Non-pigmented ciliary epithelial cell (primary cell): ENCODE data around the gene EVC.
"Not testable (repeated sequence)": the region's sequence is repeated elsewhere in the genome, so short reads cannot be mapped to it uniquely, and the experiment has no call there.

Source experiments
- DNase-seq: peaks from one replicate; pipeline ENCODE4 v3.0.0-alpha.2; 2010; ENCODE audit warnings: low read depth

The EVC gene

DNA sequence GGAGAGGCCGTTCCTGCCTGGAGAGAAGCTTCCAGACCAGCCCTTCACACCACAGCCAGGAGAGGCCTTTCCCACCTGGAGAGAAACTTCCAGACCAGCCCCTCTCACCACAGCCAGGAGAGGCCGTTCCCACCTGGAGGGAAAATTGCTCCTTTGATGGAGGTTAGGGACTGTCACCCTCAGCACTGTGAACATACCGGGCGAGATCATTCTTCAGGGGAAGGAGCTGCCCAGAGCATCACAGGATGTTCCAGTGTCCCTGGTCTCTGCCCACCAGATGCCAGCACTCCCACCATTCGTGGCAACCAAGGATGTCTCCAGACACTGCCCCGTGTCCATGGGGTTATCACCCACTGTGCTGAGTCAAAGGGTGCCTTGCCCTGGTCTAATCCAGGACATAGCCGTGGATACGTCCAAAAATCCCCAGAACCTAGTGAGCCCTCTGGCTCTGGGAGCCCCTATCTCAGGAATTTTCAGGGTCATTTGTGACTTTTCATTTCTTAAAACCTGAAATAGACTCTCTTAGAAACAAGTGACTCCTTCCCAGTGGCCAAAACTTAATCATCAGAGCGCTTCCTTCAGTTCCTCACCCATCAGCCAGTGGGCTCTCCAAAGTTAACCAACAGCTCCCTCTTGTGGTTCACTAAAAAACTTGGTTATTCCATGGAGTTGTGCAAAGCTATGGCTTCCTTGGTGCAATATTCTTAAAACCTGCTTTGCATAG, 101.7 kb downstream of the EVC start:
- DNase-seq: peak; percentile 47

- no peak for DNase-seq
Observed at GRCh38 chr4:5813882-5814255, 102.9 kb downstream of the EVC start.

GRCh38 chr4:5814421-5814820, 103.4 kb downstream of the EVC start:
- no peak for DNase-seq

DNA sequence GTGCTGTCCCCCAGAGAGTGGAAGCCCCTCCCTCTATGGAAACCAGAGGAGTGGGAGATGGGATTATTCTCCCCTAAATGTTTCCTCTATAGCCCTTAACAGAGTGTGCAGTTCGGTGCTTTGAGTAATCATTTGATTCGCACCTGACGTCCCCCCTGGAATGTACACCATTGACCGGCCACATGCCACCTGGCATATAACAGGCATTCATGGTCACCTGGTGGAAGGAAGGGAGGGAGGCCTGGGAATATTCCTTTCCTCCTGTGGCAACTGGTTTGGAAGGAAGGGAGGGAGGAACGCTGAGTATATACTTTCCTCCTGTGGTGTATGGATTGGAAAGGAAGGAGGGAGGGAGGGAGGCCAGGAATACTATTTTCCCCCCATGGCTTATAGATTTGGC, 104.6 kb downstream of the EVC start:
- DNase-seq: no peak

GRCh38 chr4:5816101-5816500, 105.1 kb downstream of the EVC start:
- DNase-seq: no peak

DNA sequence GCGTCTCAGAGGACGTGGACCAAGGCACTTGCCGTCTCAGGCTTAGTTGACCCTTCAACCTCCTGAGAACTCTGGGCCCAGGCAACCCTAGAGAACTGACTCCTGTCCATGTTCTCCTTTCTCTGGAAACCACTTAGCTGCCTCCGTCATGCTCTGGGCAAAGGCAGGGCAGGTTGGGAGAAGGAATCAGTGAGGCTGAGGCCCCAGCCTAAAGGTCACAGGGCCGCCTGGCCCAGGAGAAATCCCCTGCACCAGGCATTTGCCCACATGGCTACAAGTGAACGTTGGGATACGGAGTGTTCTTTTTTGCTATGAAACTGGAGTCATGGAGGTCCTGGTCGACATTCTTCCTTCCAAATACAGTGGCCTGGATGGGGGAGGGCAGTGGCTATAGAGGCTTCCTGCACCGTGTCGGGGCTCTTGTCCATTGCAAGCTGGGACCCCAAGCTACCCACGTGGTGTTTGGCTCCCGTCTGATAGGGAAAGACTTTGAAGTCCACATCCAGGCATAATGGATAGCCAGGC, 105.9 kb downstream of the EVC start:
- DNase-seq: no peak

- no peak for DNase-seq
Observed at GRCh38 chr4:5821665-5822358, 110.8 kb downstream of the EVC start.

DNA sequence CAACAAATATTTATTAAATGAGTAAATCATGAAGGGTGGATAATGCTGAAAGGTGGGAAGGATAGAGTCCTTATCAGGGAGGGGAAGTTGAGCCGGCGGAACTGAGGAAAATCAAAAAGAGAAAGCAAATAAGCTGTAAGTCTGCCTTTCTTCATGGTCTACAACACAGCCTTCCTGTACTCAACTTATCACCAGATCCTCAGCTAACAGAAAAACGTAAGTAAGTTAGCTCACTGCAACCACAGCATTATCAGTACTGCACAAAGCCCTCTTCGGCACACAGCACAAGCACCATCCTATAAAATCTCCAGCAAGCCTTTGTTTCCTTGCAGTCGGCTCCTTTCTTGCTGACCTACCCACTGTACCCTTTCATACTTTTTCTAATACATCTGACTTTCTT, 111.6 kb downstream of the EVC start:
- DNase-seq: no peak

DNA sequence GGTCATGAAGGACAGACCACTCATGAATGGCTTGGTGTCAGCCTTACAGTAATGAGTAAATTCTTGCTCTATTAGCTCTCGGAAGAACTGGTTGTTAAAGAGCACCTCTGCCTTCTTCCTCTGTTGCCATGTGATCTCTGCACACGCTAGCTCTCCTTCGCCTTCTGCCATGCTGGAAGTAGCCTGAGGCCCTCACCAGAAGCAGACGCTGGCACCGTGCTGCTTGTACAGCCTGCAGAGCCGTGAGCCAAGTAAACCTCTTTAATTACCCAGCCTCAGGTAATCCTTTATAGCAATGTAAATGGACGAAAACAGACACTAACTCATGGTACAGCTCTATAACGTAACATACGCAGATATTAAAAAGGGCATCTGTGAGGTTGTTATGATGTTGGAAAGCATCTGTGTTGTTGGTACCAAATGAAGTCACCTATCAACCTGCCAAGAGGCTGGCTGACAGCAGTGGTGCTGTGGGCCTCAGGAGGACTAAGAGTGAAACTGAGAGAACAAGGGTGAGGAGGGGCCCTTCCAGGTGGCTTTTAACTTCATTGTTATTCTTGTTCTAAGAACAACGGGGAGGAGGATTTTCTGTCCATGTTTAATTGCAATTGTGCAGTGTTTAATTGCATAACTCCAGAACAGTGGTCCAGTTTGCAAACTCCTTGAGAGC, 112.7 kb downstream of the EVC start:
- no peak for DNase-seq

DNA sequence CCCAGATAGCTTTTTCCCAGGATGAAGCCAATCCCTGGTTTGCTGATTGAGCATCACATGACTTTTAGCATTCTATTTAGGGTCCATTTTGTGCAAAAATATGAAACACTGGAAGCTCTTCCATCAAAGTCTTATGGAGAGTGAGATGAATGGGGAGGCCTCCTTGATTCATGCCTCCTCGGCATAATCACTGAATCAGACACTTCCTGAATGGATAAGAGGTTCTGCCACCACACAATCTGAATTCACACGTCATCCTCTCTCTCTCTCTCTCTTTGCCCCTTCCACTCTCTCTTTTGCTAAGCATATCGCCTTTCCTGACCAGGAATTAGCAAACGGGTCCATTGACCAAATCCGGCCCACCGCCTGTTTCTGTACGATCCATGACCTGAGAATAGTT, 113.2 kb downstream of the EVC start:
- no peak for DNase-seq

DNA sequence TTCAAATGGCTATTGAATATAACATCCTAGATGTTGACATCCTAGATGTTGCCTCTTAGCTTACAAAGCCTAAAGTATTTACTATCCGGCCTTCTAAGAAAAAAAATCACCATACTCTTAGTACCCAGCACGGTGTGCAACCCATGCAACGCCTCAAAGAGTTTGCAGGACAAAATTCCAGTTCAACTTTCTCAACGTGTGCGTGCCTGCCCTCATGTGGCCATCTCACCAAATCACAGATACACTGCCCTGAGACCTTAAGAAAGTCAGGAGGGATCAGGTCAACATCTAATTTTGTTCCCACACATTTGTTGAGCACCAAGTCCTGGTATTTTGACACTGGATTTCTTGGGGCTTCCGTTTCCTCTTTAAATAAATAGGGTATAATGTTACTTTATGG, 113.6 kb downstream of the EVC start:
- DNase-seq: peak; percentile 23

DNA sequence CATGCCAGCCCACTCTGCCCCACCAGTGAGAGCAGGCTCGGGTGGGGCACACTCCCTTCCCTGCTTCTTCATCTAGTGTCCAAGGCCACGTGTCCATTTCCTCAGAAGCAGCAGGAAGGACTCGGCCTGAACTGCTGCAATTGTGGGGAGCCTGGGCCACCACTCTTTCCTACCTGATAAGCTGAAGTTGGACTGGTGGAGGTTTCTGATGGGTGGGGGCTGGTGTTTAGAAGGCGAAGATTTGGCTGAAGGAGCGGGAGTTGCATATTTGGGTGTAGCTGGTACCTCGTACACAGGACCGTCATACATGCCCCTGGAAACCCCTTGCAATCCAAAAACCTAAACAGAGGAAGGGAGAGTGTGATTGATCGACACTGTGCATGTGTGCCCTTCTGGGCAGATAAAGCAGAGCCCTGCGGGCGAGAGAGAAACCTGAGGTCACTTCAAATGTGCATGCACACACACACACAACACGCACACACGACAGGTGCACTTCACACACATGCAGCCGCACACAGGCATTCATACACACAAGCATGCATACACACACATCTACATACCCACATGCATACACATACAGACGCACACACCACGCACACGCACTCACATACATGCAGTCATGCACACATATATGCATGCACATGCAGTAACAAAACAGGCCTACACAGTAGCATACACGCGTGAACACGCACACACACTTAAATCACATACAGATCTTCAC, 114.5 kb downstream of the EVC start:
- DNase-seq: no peak

DNA sequence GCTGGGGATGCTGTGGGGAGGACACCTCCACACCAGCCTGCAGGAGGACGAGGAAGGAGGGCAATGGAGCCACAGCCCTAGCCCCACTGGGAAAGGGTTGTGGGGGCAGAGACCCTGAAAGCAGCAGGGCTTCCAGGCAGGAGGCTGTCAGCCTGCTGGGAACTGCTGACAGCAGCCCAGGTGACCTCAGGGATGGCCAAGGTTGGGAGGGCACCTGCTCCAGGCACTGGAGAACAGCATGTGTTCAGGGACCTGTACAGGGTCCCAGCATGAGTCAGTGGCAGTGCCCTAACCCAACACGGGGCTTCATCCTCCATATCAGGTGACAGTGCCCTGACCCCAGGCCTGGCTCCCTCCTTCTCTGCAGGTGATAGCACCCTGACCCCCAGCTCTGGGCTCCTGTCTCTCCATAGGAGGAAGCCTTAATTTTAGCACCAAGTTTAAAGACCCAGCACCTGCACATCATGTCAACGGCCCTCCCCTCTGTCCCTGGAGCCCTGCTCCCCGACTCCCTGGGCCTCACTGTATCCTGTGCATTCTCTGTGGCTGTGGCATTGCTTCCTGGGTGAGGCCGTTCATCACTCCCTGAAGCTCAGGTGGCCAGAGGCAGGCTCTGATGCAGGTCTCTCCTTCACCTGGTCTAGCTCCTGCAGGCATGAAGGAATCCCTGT, 115.6 kb downstream of the EVC start:
- no peak for DNase-seq

DNA sequence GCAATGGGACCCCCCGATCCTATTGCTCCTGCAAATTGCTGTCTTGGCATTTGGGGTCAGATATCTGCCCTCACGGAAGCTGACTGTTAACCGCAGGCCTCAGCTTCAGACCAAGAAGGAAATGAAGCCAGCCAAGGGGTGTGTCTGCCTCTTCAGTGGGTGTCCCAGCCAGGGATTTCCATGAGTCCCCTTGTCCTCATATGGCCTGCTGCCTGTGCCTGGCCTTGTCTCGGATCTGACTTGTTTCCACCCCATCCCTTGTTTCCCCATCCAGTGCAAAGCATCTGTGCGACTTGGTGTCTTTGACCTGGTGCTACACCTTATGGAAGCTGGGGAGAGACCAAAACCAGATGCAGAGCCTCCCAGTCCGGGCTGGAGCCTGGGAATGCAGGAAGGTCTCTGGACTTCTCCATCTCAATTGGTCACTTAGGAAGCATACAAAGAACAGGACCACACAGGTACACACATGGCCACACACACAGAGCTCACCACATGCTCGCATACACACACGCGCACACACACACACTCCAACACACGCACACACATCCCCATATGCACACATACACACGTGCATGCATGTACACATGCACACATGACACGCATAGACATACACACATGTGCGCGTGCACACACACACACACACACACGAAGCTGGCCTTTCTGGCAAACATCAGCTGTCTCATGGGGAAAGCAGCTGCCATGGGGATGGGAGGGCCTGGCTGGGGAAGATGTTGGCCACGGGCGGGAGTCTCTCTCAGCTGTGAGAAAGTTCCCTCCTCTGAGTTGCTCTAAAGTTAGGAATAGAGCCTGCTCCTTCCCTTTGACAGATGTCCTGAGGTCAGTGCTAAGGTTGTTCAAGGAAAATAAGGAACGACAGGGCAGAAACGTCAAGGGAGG, 116.4 kb downstream of the EVC start:
- DNase-seq: no peak

- DNase-seq: no peak
Observed at GRCh38 chr4:5828005-5828391, 117.0 kb downstream of the EVC start.

- DNase-seq: no peak
Observed at GRCh38 chr4:5836943-5837342, 125.9 kb downstream of the EVC start.

GRCh38 chr4:5837483-5837882, 126.5 kb downstream of the EVC start:
- not testable (repeated sequence) for DNase-seq

DNA sequence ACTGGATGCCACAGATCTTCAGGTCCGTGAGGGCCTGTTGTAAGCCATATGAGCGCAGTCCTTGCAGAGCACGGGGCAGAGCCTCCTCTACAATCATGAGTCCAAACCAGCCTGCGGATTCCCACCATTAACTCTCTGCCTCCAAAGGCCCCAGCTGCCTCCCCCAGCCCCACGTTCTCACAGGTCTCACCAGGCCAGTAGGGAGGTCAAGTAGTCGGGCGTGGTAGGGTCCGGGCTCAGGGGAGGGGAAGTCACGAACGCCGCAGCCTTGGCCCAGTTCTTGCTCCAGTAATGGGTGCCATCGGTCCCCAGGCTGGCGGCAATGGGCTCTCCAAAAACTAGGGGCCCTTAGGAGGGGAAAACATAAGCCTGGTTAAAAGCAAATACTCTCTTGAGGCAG, 128.3 kb downstream of the EVC start:
- no peak for DNase-seq

DNA sequence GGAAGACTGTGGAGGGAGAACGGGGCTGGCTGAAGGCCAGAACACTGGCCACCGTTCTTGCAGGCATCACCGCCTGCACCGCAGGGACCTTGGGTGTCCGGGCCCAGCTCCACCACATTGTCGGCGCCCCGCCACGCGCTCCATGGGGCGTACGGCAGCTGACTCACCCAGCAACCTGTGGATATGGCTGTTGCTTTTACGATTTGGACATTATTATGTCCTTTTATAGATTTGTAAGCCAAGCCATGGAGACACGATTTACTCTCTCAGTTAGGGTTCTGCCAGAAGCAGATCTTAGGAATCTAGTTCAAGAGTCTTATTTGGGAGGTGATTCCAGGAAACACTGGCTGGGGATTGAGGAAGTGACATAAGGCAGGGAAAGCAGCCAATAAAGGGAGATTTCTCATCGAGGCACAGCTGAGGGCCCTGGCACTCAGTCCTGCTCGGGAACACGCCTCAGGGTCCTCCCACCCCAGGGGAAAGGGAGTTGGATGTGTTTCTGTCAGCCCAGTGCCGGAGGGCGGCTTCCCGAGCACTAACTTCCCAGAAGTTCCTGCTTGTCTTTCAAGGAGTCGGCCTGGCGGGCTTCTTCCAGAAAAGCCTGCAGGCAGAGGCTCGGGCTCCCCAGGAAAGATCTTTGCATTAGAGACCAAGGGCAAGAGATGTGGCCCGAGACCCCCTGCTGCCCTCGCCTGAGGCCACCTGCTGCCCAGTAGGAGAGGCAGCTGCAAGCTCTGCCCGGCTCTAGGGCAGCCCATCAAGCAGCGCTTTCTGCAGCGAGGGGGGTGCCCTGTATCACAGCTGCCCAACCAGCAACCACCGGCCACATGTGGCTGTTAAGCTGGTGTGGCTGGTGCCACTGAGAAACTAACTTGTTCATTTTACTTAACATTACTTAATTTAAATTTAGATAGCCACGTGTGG, 129.0 kb downstream of the EVC start:
- no peak for DNase-seq

DNA sequence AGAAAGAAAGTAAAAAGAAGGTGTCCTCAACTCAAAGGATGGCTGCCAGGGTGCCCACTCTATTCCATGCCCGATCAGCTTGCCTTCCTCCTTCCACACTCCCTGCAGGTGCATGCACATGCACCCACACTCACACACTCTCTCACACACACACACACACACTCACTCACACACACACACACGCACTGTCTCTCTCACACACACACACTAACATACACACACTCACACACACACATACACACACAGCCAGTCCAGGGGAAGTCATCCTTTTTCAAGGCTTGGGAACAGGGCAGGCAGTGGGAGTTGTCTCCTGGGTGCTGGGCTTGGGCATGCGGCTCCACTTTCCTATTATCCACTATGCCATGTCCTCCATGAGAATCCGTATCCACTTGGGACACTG, 131.5 kb downstream of the EVC start:
- no peak for DNase-seq
